CD14-positive monocyte (primary cell): ENCODE data around the gene RETSAT. TPM values are rescaled to one million over a fixed set of nuclear protein-coding genes. Genes with fewer than 3 reads are reported as not detected.
"Not testable (repeated sequence)": the region's sequence is repeated elsewhere in the genome, so short reads cannot be mapped to it uniquely, and the experiment has no call there.

Experiments used
- DNase-seq, 3 donors: peaks; one replicate each; pipeline ENCODE4 v3.0.0-alpha.2; 2011 to 2022
- H2AFZ ChIP-seq: 2 replicates; pipeline ENCODE4 v1.6.0; 2012; ENCODE audit warnings: mild to moderate bottlenecking, low read depth, low read length, inconsistent platforms; ENCODE audit not compliant: insufficient read depth, poor library complexity, severe bottlenecking
- H3K27ac ChIP-seq, 2 donors: 1 replicate in 1 of 2; 2 replicates in 1 of 2; pipeline ENCODE4 v1.5.1; 2012 to 2013; ENCODE audit warnings: low read length in 2 of 2, control low read depth in 1 of 2, inconsistent platforms in 1 of 2, low read depth in 1 of 2, mild to moderate bottlenecking in 1 of 2
- H3K27me3 ChIP-seq, 2 donors: one replicate each; pipeline versions ENCODE4 v1.6.0 to v1.6.1; 2011 to 2013; ENCODE audit warnings: low read length in 2 of 2; ENCODE audit not compliant: control insufficient read depth in 2 of 2, insufficient read depth in 2 of 2
- H3K36me3 ChIP-seq, 2 donors: replicated peaks in 1 of 2; 1 replicate in 1 of 2; 2 replicates in 1 of 2; pipeline versions ENCODE4 v1.5.1 to v1.6.1; 2012 to 2013; ENCODE audit warnings: low read length in 2 of 2, control low read depth in 1 of 2, inconsistent platforms in 1 of 2, mild to moderate bottlenecking in 1 of 2; ENCODE audit not compliant: insufficient read depth in 2 of 2, control insufficient read depth in 1 of 2
- H3K4me1 ChIP-seq, 2 donors: 1 replicate in 1 of 2; 2 replicates in 1 of 2; pipeline versions ENCODE4 v1.5.1 to v1.6.1; 2012 to 2013; ENCODE audit warnings: low read length in 2 of 2, control low read depth in 1 of 2, inconsistent platforms in 1 of 2, mild to moderate bottlenecking in 1 of 2, moderate library complexity in 1 of 2; ENCODE audit not compliant: insufficient read depth in 2 of 2, control insufficient read depth in 1 of 2
- H3K4me2 ChIP-seq: replicated peaks from 2 replicates; pipeline ENCODE3; 2012; ENCODE audit warnings: low read length, moderate library complexity, mild to moderate bottlenecking; ENCODE audit not compliant: poor library complexity, severe bottlenecking; ENCODE audit errors: extremely low read depth
- H3K4me3 ChIP-seq, 3 experiments: fragments of 200-600 bp in 1 of 3; sonication (generic) in 1 of 3; replicated peaks in 1 of 3; 1 replicate in 2 of 3; 2 replicates in 1 of 3; pipeline ENCODE4 v1.5.1; 2011 to 2013; ENCODE audit warnings: low read length in 3 of 3, mild to moderate bottlenecking in 3 of 3, control low read depth in 2 of 3, low read depth in 2 of 3, inconsistent platforms in 1 of 3, moderate library complexity in 1 of 3
- H3K79me2 ChIP-seq: 2 replicates; pipeline ENCODE4 v1.6.0; 2012; ENCODE audit warnings: mild to moderate bottlenecking, control low read depth, inconsistent platforms, low read length, moderate library complexity; ENCODE audit not compliant: insufficient read depth
- H3K9ac ChIP-seq: 2 replicates; pipeline ENCODE4 v1.6.0; 2017; ENCODE audit warnings: low read length, mild to moderate bottlenecking; ENCODE audit not compliant: insufficient read depth, poor library complexity, severe bottlenecking
- H3K9me3 ChIP-seq, 2 donors: replicated peaks in 1 of 2; 1 replicate in 1 of 2; 2 replicates in 1 of 2; pipeline versions ENCODE4 v1.5.1 to v1.6.1; 2012 to 2013; ENCODE audit warnings: low read length in 2 of 2, control low read depth in 1 of 2; ENCODE audit not compliant: control insufficient read depth in 1 of 2, insufficient read depth in 1 of 2
- H4K20me1 ChIP-seq: 2 replicates; pipeline ENCODE4 v1.6.0; 2012; ENCODE audit warnings: mild to moderate bottlenecking, low read length, control low read depth, moderate library complexity; ENCODE audit not compliant: insufficient read depth
- H3K27ac Mint-ChIP-seq, 7 donors: one replicate each; pipeline ENCODE4 v1.8.0; 2020; ENCODE audit warnings: mild to moderate bottlenecking in 7 of 7, mixed read lengths in 7 of 7, moderate library complexity in 6 of 7, inconsistent platforms in 2 of 7
- H3K27me3 Mint-ChIP-seq, 3 donors: one replicate each; pipeline ENCODE4 v1.8.0; 2021 to 2022; ENCODE audit warnings: low read depth in 3 of 3, mild to moderate bottlenecking in 3 of 3, mixed read lengths in 3 of 3, moderate library complexity in 3 of 3, inconsistent platforms in 1 of 3
- H3K36me3 Mint-ChIP-seq, 2 donors: one replicate each; pipeline ENCODE4 v1.8.0; 2020; ENCODE audit warnings: mixed read lengths in 2 of 2, inconsistent platforms in 1 of 2, mild to moderate bottlenecking in 1 of 2
- H3K4me1 Mint-ChIP-seq: one replicate; pipeline ENCODE4 v1.8.0; 2020; ENCODE audit warnings: mild to moderate bottlenecking, mixed read lengths
- H3K4me3 Mint-ChIP-seq, 2 donors: one replicate each; pipeline ENCODE4 v1.8.0; 2020; ENCODE audit warnings: mild to moderate bottlenecking in 2 of 2, mixed read lengths in 2 of 2, moderate library complexity in 1 of 2
- H3K9me3 Mint-ChIP-seq, 7 donors: one replicate each; pipeline ENCODE4 v1.8.0; 2020 to 2022; ENCODE audit warnings: mixed read lengths in 7 of 7, mild to moderate bottlenecking in 6 of 7, moderate library complexity in 6 of 7, inconsistent platforms in 2 of 7
- CTCF ChIP-seq: fragments of 200-600 bp; IDR thresholded peaks from one replicate; pipeline ENCODE4 v1.8.0; 2022; ENCODE audit warnings: antibody characterized with exemption, mild to moderate bottlenecking
- WGBS: methylation state at CpG from one replicate; pipeline ENCODE4 v1.1.5; 2013; ENCODE audit warnings: missing lambda C conversion rate; ENCODE audit not compliant: insufficient coverage; 5-methylcytosine and 5-hydroxymethylcytosine counted together
- intact Hi-C, 2 donors: fragments of 100-400 bp; cut with micrococcal nuclease; formaldehyde crosslinking; loops; one replicate each; pipeline versions ENCODE4 v1.15.0 to v1.15.1; 2023
- polyA plus RNA-seq, 3 donors: library from polyadenylated mRNA; depleted of rRNA in 1 of 3; unstranded in 2 of 3; stranded (reverse) in 1 of 3; fragments of 300-500 nt in 2 of 3; fragments of >200 nt in 1 of 3; fragmentation: Illumina TruSeq in 2 of 3; gene quantifications; 1 replicate in 2 of 3; 2 replicates in 1 of 3; pipeline ENCODE4 v1.2.3, GENCODE V29; 2012 to 2021

Gene RETSAT
- polyA plus RNA-seq, 3 donors: 12.4 to 15.8 (median 15.0) TPM

GRCh38 chr2:85340034-85340892, 14.1 kb downstream of the RETSAT start:
- WGBS: 82% methylated on average over 5 of the region's 13 CpGs
- peaks cover 5 to 11% (median 6%) of the 10 kb centered on the region in 3 donors for H3K27me3 Mint-ChIP-seq

DNA sequence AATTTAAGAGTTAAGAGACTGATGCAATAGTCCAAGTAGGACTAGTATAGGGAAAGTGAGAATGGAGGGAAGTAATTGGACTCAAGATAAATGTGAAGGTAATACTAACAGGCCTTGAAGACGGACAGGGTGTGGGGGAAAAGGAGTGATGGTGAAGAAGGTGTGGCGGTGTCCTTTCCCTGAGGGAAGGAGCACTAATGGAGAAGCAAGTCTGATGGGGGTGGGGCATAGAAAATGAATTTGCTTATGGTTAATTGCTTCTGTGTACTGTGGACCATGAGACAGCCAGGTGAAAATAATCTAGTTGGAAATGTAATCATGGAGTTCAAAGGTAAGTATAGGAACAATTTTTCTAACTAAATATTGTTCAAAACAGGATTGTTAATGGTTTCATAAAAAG, 19.4 kb downstream of the RETSAT start:
- no peaks in the 10 kb centered on the region for H3K9me3 ChIP-seq
- no peak overlapping the region for H2AFZ ChIP-seq
- TF ChIP-seq CTCF: no peak
- DNase-seq: no peak
- no peak overlapping the region for H3K27ac ChIP-seq
- no peak overlapping the region for H3K9ac ChIP-seq
- Mint-ChIP-seq H3K9me3 (peaks cover 0 to 6% (median 2%) of the 10 kb centered on the region in 7 donors), H3K27me3 (peaks cover 2 to 11% (median 3%) of the 10 kb centered on the region in 3 donors), H3K36me3 (no peaks in the 10 kb centered on the region), H3K4me1 (no peaks in the 10 kb centered on the region), H3K27ac (no peak overlapping the region), H3K4me3 (no peak overlapping the region)
- no peak overlapping the region for H3K4me2 ChIP-seq
- intact Hi-C loops: no loop called here
- no peaks in the 10 kb centered on the region for H3K79me2 ChIP-seq
- no peaks in the 10 kb centered on the region for H3K27me3 ChIP-seq
- WGBS: 50% methylated on average over 2 of the region's 2 CpGs
- H4K20me1 ChIP-seq: no peaks in the 10 kb centered on the region
- H3K4me3 ChIP-seq: no peak overlapping the region
- H3K4me1 ChIP-seq: no peaks in the 10 kb centered on the region
- no peaks in the 10 kb centered on the region for H3K36me3 ChIP-seq

More at GRCh38 chr2:85340034-85340892, 14.1 kb downstream of the RETSAT start:
- Histone ChIP-seq H3K36me3 (peaks cover 16 to 27% of the 10 kb centered on the region in 2 donors), H3K27me3 (no peaks in the 10 kb centered on the region), H3K4me3 (no peak overlapping the region), H3K9ac (no peak overlapping the region), H3K27ac (no peak overlapping the region), H3K4me2 (no peak overlapping the region), H2AFZ (no peak overlapping the region), H3K79me2 (no peaks in the 10 kb centered on the region), H3K9me3 (no peaks in the 10 kb centered on the region), H3K4me1 (no peaks in the 10 kb centered on the region), H4K20me1 (peaks cover 3% of the 10 kb centered on the region)
- no peak for DNase-seq
- TF ChIP-seq CTCF: no peak
- Mint-ChIP-seq H3K4me3 (no peak overlapping the region), H3K9me3 (no peaks in the 10 kb centered on the region), H3K4me1 (no peaks in the 10 kb centered on the region), H3K27ac (no peak overlapping the region), H3K36me3 (peaks cover 24 to 33% of the 10 kb centered on the region in 2 donors)
- intact Hi-C loops: no loop called here

- H3K4me1 ChIP-seq, H4K20me1 ChIP-seq, H3K4me1 Mint-ChIP-seq, H2AFZ ChIP-seq, H3K9me3 Mint-ChIP-seq, H3K79me2 ChIP-seq, H3K27ac ChIP-seq, H3K4me2 ChIP-seq, H3K27me3 ChIP-seq, H3K9me3 ChIP-seq, DNase-seq, H3K36me3 ChIP-seq, H3K36me3 Mint-ChIP-seq, H3K27ac Mint-ChIP-seq, H3K4me3 Mint-ChIP-seq, H3K4me3 ChIP-seq, intact Hi-C loops, H3K9ac ChIP-seq: not testable (repeated sequence)
- 100% methylated on average over 1 of the region's 4 CpGs for WGBS
- H3K27me3 Mint-ChIP-seq: peaks cover 0 to 11% (median 2%) of the 10 kb centered on the region in 3 donors
These were observed 20.5 kb downstream of the RETSAT start for GRCh38 chr2:85333877-85334276.
